Measurements from ENCODE around the gene LILRA2. TPM values are rescaled to one million over a fixed set of nuclear protein-coding genes. Genes with fewer than 3 reads are reported as not detected.
"Not testable (repeated sequence)": the region's sequence is repeated elsewhere in the genome, so short reads cannot be mapped to it uniquely, and the experiment has no call there.

Gene LILRA2
- total and polyA plus RNA-seq, 5 donors from 2014 or later = 0.18 to 0.64 TPM; not detected in 3

DNA sequence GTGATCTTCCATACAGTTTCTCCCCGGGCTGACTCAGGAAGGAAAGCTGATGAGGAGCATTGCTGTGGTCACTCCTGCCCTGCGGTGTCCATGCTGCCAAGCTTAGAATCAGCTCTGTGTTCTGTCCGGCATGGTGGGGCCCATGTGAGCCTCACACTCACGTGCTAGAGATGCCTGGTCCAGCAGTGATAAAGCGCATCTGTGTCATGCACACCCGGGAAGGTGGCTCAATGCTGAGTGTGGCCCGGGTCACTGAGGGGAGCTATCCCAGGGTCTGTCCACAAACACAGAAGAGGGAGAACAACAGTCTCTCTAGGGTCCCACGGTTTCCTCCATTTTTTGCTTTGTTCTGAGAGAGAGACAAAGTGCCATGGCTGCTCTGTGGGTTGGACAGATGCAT, 53.2 kb downstream of the LILRA2 start:
- H3K27me3 ChIP-seq (ENCODE audit: control insufficient read depth, insufficient read depth, low read length) = no peaks in the 10 kb centered on the region
- no peaks in the 10 kb centered on the region for H3K36me3 ChIP-seq (ENCODE audit: control insufficient read depth, insufficient read depth, low read length)
- ATAC-seq (ENCODE audit: low read depth in 2 of 2) (no peak), DNase-seq (no peak)
- Mint-ChIP-seq H3K27me3 (peaks cover 25% of the 10 kb centered on the region), H3K9me3 (peaks cover 0 to 2% (median 0%) of the 10 kb centered on the region in 7 donors), H3K27ac (no peak overlapping the region), H3K4me1 (no peaks in the 10 kb centered on the region), H3K4me3 (no peak overlapping the region), H3K36me3 (no peaks in the 10 kb centered on the region)
- no peak overlapping the region for H3K4me3 ChIP-seq (ENCODE audit: low read depth, low read length)
- no peaks in the 10 kb centered on the region for H3K9me3 ChIP-seq (ENCODE audit: control insufficient read depth in 2 of 2, low read length in 2 of 2)
- no peaks in the 10 kb centered on the region for H3K4me1 ChIP-seq (ENCODE audit: control insufficient read depth, insufficient read depth, low read length, poor library complexity, severe bottlenecking)
- no peak overlapping the region for H3K27ac ChIP-seq (ENCODE audit: insufficient read depth, low read length, poor library complexity, severe bottlenecking)

DNA sequence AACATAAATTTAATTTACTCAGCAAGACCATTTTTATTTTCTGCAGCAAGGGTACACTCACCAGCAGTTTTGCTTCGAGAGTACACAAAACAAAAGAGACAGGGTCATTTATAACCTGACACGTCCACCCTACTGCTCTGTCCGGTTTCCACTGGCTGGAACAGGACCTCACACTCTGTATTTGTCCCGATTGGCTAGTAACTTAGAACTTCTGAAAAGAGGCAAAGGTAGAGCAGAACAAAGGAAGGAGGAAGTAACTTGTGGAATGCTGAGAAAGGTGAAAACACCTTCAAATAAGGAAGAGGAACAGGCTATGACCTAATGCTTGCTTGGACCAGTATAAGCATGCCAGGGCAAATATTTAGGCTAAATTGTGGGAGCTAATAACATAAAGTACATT, 54.3 kb downstream of the LILRA2 start:
- H3K9me3 Mint-ChIP-seq; H3K9me3 ChIP-seq (ENCODE audit: control insufficient read depth in 2 of 2, low read length in 2 of 2); H3K27ac Mint-ChIP-seq; H3K4me1 Mint-ChIP-seq; H3K36me3 Mint-ChIP-seq; H3K4me3 ChIP-seq (ENCODE audit: low read depth, low read length); ATAC-seq (ENCODE audit: low read depth in 2 of 2); DNase-seq; H3K4me1 ChIP-seq (ENCODE audit: control insufficient read depth, insufficient read depth, low read length, poor library complexity, severe bottlenecking); H3K4me3 Mint-ChIP-seq; H3K27me3 ChIP-seq (ENCODE audit: control insufficient read depth, insufficient read depth, low read length); H3K27ac ChIP-seq (ENCODE audit: insufficient read depth, low read length, poor library complexity, severe bottlenecking); H3K36me3 ChIP-seq (ENCODE audit: control insufficient read depth, insufficient read depth, low read length): not testable (repeated sequence)
- H3K27me3 Mint-ChIP-seq = peaks cover 21% of the 10 kb centered on the region

DNA sequence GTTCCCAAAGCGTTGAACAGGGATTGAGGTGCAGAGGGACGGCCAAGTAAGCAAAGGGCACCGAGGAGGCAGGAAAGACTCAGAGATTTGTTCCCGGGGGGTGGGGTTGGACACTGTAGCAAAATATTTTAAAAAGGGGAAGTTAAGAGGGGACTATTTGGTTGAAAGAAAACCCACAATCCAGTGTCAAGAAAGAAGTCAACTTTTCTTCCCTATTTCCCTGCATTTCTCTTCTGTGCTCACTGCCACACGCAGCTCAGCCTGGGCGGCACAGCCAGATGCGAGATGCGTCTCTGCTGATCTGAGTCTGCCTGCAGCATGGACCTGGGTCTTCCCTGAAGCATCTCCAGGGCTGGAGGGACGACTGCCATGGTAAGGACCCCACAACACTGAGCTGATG, 56.7 kb downstream of the LILRA2 start, which contains the start of gene LILRB1:
LILRB1 (plus strand) TSS at position 223 of the 400 bp plus-strand sequence. CDS start 590 bp downstream, outside the sequence.
- not testable (repeated sequence) for H3K4me3 ChIP-seq (ENCODE audit: low read depth, low read length)

GRCh38 chr19:54630782-54631181, 57.2 kb downstream of the LILRA2 start:
- no peak for DNase-seq
- Histone ChIP-seq H3K9me3 (ENCODE audit: control insufficient read depth in 2 of 2, low read length in 2 of 2) (no peaks in the 10 kb centered on the region), H3K27ac (ENCODE audit: insufficient read depth, low read length, poor library complexity, severe bottlenecking) (no peak overlapping the region), H3K27me3 (ENCODE audit: control insufficient read depth, insufficient read depth, low read length) (no peaks in the 10 kb centered on the region), H3K4me1 (ENCODE audit: control insufficient read depth, insufficient read depth, low read length, poor library complexity, severe bottlenecking) (no peaks in the 10 kb centered on the region), H3K36me3 (ENCODE audit: control insufficient read depth, insufficient read depth, low read length) (no peaks in the 10 kb centered on the region), H3K4me3 (ENCODE audit: low read depth, low read length) (no peak overlapping the region)
- Mint-ChIP-seq H3K36me3 (no peaks in the 10 kb centered on the region), H3K9me3 (peaks cover 0 to 2% (median 0%) of the 10 kb centered on the region in 7 donors), H3K4me1 (no peaks in the 10 kb centered on the region), H3K27me3 (peaks cover 12% of the 10 kb centered on the region), H3K4me3 (no peak overlapping the region), H3K27ac (no peak overlapping the region)
- no peak for ATAC-seq (ENCODE audit: low read depth in 2 of 2)

More for the DNA sequence above, 56.7 kb downstream of the LILRA2 start, which contains the start of gene LILRB1:
- H3K4me1 Mint-ChIP-seq; H3K4me3 Mint-ChIP-seq; H3K36me3 ChIP-seq (ENCODE audit: control insufficient read depth, insufficient read depth, low read length); H3K36me3 Mint-ChIP-seq; ATAC-seq (ENCODE audit: low read depth in 2 of 2); H3K9me3 ChIP-seq (ENCODE audit: control insufficient read depth in 2 of 2, low read length in 2 of 2); H3K27me3 ChIP-seq (ENCODE audit: control insufficient read depth, insufficient read depth, low read length); H3K4me1 ChIP-seq (ENCODE audit: control insufficient read depth, insufficient read depth, low read length, poor library complexity, severe bottlenecking); H3K9me3 Mint-ChIP-seq; H3K27ac ChIP-seq (ENCODE audit: insufficient read depth, low read length, poor library complexity, severe bottlenecking); DNase-seq: not testable (repeated sequence)
- H3K27ac Mint-ChIP-seq = peak within 1 kb of the TSS in 1 of 3 donors; percentile 49
- peaks cover 13% of the 10 kb centered on the region for H3K27me3 Mint-ChIP-seq

GRCh38 chr19:54631489-54632337, 58.1 kb downstream of the LILRA2 start:
- H3K9me3 Mint-ChIP-seq; H3K36me3 Mint-ChIP-seq; H3K4me1 Mint-ChIP-seq; H3K4me3 ChIP-seq (ENCODE audit: low read depth, low read length); H3K27me3 ChIP-seq (ENCODE audit: control insufficient read depth, insufficient read depth, low read length); H3K4me3 Mint-ChIP-seq; H3K4me1 ChIP-seq (ENCODE audit: control insufficient read depth, insufficient read depth, low read length, poor library complexity, severe bottlenecking); H3K9me3 ChIP-seq (ENCODE audit: control insufficient read depth in 2 of 2, low read length in 2 of 2); H3K27ac ChIP-seq (ENCODE audit: insufficient read depth, low read length, poor library complexity, severe bottlenecking); H3K27ac Mint-ChIP-seq; DNase-seq; H3K36me3 ChIP-seq (ENCODE audit: control insufficient read depth, insufficient read depth, low read length); ATAC-seq (ENCODE audit: low read depth in 2 of 2); H3K27me3 Mint-ChIP-seq: not testable (repeated sequence)

GRCh38 chr19:54632517-54632916, 58.9 kb downstream of the LILRA2 start:
- H3K4me3 ChIP-seq (ENCODE audit: low read depth, low read length); DNase-seq; H3K9me3 Mint-ChIP-seq; H3K4me1 Mint-ChIP-seq; H3K9me3 ChIP-seq (ENCODE audit: control insufficient read depth in 2 of 2, low read length in 2 of 2); H3K27ac ChIP-seq (ENCODE audit: insufficient read depth, low read length, poor library complexity, severe bottlenecking); ATAC-seq (ENCODE audit: low read depth in 2 of 2); H3K36me3 Mint-ChIP-seq; H3K27ac Mint-ChIP-seq; H3K36me3 ChIP-seq (ENCODE audit: control insufficient read depth, insufficient read depth, low read length); H3K4me1 ChIP-seq (ENCODE audit: control insufficient read depth, insufficient read depth, low read length, poor library complexity, severe bottlenecking); H3K27me3 ChIP-seq (ENCODE audit: control insufficient read depth, insufficient read depth, low read length); H3K4me3 Mint-ChIP-seq: not testable (repeated sequence)
- H3K27me3 Mint-ChIP-seq = peaks cover 10% of the 10 kb centered on the region

DNA sequence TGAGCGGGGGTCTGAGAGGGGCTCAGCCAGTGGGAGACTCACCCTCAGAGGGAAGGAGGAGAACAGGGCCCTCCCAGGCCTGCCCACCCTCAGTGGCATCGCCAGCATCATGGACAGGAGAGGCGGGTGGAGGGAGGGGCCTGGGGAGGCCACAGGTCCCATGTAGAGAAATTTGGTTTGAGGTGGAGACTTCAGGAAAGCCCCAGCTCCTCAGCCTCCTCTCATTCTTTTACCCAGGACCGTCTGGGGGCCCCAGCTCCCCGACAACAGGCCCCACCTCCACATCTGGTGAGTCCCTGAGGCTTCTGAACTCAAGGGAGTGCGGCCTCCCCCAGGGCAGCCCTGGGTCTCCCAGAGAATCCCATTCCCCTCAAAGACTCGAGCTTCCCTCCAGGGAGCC, 59.8 kb downstream of the LILRA2 start:
- H3K27ac Mint-ChIP-seq = peak overlapping the region in 1 of 3 donors; percentile 85

DNA sequence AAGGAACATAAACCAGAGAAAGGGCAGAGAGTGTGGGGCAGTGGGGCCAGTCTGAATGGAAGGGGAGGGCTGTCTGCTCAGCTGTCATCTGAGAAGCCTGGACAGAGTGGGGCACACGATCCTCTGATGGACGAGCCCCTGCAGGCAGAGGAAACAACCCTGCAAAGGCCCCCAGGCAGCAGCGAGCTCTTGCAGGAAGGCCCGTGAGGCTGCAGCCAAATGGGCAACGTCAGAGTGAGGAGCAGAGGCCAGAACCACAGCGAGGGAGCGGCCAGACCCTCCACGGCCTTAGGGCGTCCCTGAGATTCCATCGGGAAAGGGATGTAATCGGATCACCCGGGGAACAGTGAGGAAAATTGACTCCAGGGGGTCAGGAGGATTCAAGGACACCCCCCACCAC, 62.5 kb downstream of the LILRA2 start:
- not testable (repeated sequence) for H3K9me3 Mint-ChIP-seq; H3K4me1 ChIP-seq (ENCODE audit: control insufficient read depth, insufficient read depth, low read length, poor library complexity, severe bottlenecking); H3K36me3 Mint-ChIP-seq; H3K27ac Mint-ChIP-seq; H3K4me3 Mint-ChIP-seq; H3K27me3 Mint-ChIP-seq; ATAC-seq (ENCODE audit: low read depth in 2 of 2); H3K9me3 ChIP-seq (ENCODE audit: control insufficient read depth in 2 of 2, low read length in 2 of 2); H3K36me3 ChIP-seq (ENCODE audit: control insufficient read depth, insufficient read depth, low read length); H3K4me3 ChIP-seq (ENCODE audit: low read depth, low read length); H3K27ac ChIP-seq (ENCODE audit: insufficient read depth, low read length, poor library complexity, severe bottlenecking); H3K27me3 ChIP-seq (ENCODE audit: control insufficient read depth, insufficient read depth, low read length); DNase-seq; H3K4me1 Mint-ChIP-seq

More for the DNA sequence above, 59.8 kb downstream of the LILRA2 start:
- DNase-seq = no peak
- no peaks in the 10 kb centered on the region for H3K9me3 ChIP-seq (ENCODE audit: control insufficient read depth in 2 of 2, low read length in 2 of 2)
- H3K36me3 ChIP-seq (ENCODE audit: control insufficient read depth, insufficient read depth, low read length) = no peaks in the 10 kb centered on the region
- no peaks in the 10 kb centered on the region for H3K27me3 ChIP-seq (ENCODE audit: control insufficient read depth, insufficient read depth, low read length)
- Mint-ChIP-seq H3K36me3 (no peaks in the 10 kb centered on the region), H3K4me1 (no peaks in the 10 kb centered on the region), H3K27me3 (peaks cover 14% of the 10 kb centered on the region), H3K9me3 (no peaks in the 10 kb centered on the region), H3K4me3 (no peak overlapping the region)
- H3K4me1 ChIP-seq (ENCODE audit: control insufficient read depth, insufficient read depth, low read length, poor library complexity, severe bottlenecking) = no peaks in the 10 kb centered on the region
- ATAC-seq (ENCODE audit: low read depth in 2 of 2) = no peak
- H3K27ac ChIP-seq (ENCODE audit: insufficient read depth, low read length, poor library complexity, severe bottlenecking) = no peak overlapping the region
- no peak overlapping the region for H3K4me3 ChIP-seq (ENCODE audit: low read depth, low read length)
